Caco-2 (cell line): ENCODE data around the gene SKAP1. TPM values are rescaled to one million over a fixed set of nuclear protein-coding genes. Genes with fewer than 3 reads are reported as not detected.

Experiments used
- BruUV-seq: library from RNA; stranded (reverse); fragments of 400-500 nt; replicated peaks from 2 replicates; lab custom pipeline; 2021; lab: Mats Ljungman, UMichigan
- CTCF ChIA-PET: fragments of 300-600 bp; sonication (Branson Sonifier 250); formaldehyde crosslinking; loops from one replicate; lab custom pipeline; 2022; ENCODE audit warnings: antibody characterized with exemption; lab: Charles Lee
- POLR2A ChIA-PET: fragments of 300-600 bp; sonication (Branson Sonifier 250); formaldehyde crosslinking; loops from one replicate; lab custom pipeline; 2022; ENCODE audit warnings: antibody characterized with exemption; lab: Charles Lee
- DNase-seq, 2 experiments: peaks; one replicate each; pipeline versions ENCODE4 v3.0.0 to v3.0.0-alpha.2; 2020 to 2022
- H3K27me3 ChIP-seq: replicated peaks from 2 replicates; pipeline ENCODE4 v1.6.0; 2011; ENCODE audit warnings: low read length; ENCODE audit not compliant: control insufficient read depth, insufficient read depth
- H3K36me3 ChIP-seq: 2 replicates; pipeline ENCODE4 v1.5.1; 2011; ENCODE audit warnings: low read length; ENCODE audit not compliant: control insufficient read depth, insufficient read depth
- H3K4me1 ChIP-seq: fragments of 250-450 bp; sonication (Bioruptor Pico); 2 replicates; pipeline ENCODE4 v1.5.1; 2020; ENCODE audit warnings: mild to moderate bottlenecking
- H3K4me3 ChIP-seq: 2 replicates; pipeline ENCODE4 v1.5.1; 2011; ENCODE audit warnings: low read depth, mild to moderate bottlenecking, control low read depth, low read length
- H3K9me3 ChIP-seq: fragments of 250-450 bp; sonication (Bioruptor Pico); 2 replicates; pipeline ENCODE4 v1.5.1; 2020; ENCODE audit warnings: mild to moderate bottlenecking, moderate library complexity
- H3K27ac Mint-ChIP-seq: one replicate; pipeline ENCODE4 v1.8.0; 2022; ENCODE audit warnings: mixed read lengths; ENCODE audit not compliant: unreplicated experiment
- H3K27me3 Mint-ChIP-seq: one replicate; pipeline ENCODE4 v1.8.0; 2022; ENCODE audit warnings: mixed read lengths; ENCODE audit not compliant: insufficient read depth, unreplicated experiment
- H3K36me3 Mint-ChIP-seq: one replicate; pipeline ENCODE4 v1.8.0; 2022; ENCODE audit warnings: mild to moderate bottlenecking, mixed read lengths; ENCODE audit not compliant: insufficient read depth, unreplicated experiment
- H3K4me1 Mint-ChIP-seq: one replicate; pipeline ENCODE4 v1.8.0; 2022; ENCODE audit warnings: low read depth, mixed read lengths; ENCODE audit not compliant: unreplicated experiment
- H3K4me3 Mint-ChIP-seq: one replicate; pipeline ENCODE4 v1.8.0; 2022; ENCODE audit warnings: mild to moderate bottlenecking, moderate library complexity, mixed read lengths; ENCODE audit not compliant: unreplicated experiment
- H3K9me3 Mint-ChIP-seq: one replicate; pipeline ENCODE4 v1.8.0; 2022; ENCODE audit warnings: mixed read lengths; ENCODE audit not compliant: unreplicated experiment
- intact Hi-C: fragments of 100-400 bp; cut with micrococcal nuclease; formaldehyde crosslinking; loops from one replicate; pipeline ENCODE4 v1.10.0; 2022; ENCODE audit not compliant: unreplicated experiment
- total RNA-seq: library from RNA; stranded (reverse); gene quantifications from 2 replicates; pipeline ENCODE4 v1.2.3, GENCODE V29; 2022
- TF ChIP-seq, protein P1 (sequence below), 2 experiments: fragments of 200-600 bp in 1 of 2; IDR thresholded peaks; 1 replicate in 1 of 2; 2 replicates in 1 of 2; pipeline versions ENCODE4 v1.5.1 to v1.8.0; 2011 to 2022; ENCODE audit warnings: antibody characterized with exemption in 1 of 2, control low read depth in 1 of 2, inconsistent platforms in 1 of 2, low read depth in 1 of 2, low read length in 1 of 2, mild to moderate bottlenecking in 1 of 2, moderate library complexity in 1 of 2; ENCODE audit not compliant: insufficient read depth in 1 of 2, severe bottlenecking in 1 of 2, unreplicated experiment in 1 of 2

SKAP1 gene
- total RNA-seq, 1 experiment from 2014 or later = 0.70 TPM

GRCh38 chr17:48317732-48318131, 112.3 kb downstream of the SKAP1 start:
- no peaks in the 10 kb centered on the region for H3K36me3 Mint-ChIP-seq
- DNase-seq = no peak
- CTCF ChIA-PET = interaction anchor here (1.5 kb wide), 1 partner anchor 102 kb away, joined by 3 read pairs; no protein-coding TSS in a partner anchor
- H3K4me1 ChIP-seq = peaks cover 4% of the 10 kb centered on the region; the same call in 1 of the 2 replicates
- no peaks in the 10 kb centered on the region for H3K27me3 ChIP-seq
- peaks cover 17% of the 10 kb centered on the region for H3K27me3 Mint-ChIP-seq
- BruUV-seq = no TSS peak
- no peak overlapping the region for H3K4me3 Mint-ChIP-seq
- H3K9me3 ChIP-seq = no peaks in the 10 kb centered on the region
- no peak overlapping the region for H3K27ac Mint-ChIP-seq
- no peaks in the 10 kb centered on the region for H3K4me1 Mint-ChIP-seq
- no peaks in the 10 kb centered on the region for H3K36me3 ChIP-seq
- H3K9me3 Mint-ChIP-seq = no peaks in the 10 kb centered on the region
- no peak overlapping the region for H3K4me3 ChIP-seq
- TF ChIP-seq, protein P1, sequence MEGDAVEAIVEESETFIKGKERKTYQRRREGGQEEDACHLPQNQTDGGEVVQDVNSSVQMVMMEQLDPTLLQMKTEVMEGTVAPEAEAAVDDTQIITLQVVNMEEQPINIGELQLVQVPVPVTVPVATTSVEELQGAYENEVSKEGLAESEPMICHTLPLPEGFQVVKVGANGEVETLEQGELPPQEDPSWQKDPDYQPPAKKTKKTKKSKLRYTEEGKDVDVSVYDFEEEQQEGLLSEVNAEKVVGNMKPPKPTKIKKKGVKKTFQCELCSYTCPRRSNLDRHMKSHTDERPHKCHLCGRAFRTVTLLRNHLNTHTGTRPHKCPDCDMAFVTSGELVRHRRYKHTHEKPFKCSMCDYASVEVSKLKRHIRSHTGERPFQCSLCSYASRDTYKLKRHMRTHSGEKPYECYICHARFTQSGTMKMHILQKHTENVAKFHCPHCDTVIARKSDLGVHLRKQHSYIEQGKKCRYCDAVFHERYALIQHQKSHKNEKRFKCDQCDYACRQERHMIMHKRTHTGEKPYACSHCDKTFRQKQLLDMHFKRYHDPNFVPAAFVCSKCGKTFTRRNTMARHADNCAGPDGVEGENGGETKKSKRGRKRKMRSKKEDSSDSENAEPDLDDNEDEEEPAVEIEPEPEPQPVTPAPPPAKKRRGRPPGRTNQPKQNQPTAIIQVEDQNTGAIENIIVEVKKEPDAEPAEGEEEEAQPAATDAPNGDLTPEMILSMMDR (IDR thresholded peaks at IDR 0.05; ENCODE audit: insufficient read depth in 1 of 2, low read depth in 1 of 2, low read length in 1 of 2, severe bottlenecking in 1 of 2, unreplicated experiment in 1 of 2) = no peak
- intact Hi-C loops = no loop called here
- POLR2A ChIA-PET = no interaction called here

GRCh38 chr17:48314716-48315115, 115.3 kb downstream of the SKAP1 start:
- no peak for DNase-seq
- no peak overlapping the region for H3K27ac Mint-ChIP-seq
- Histone ChIP-seq H3K4me1 (peaks cover 9% of the 10 kb centered on the region; the same call in 1 of the 2 replicates), H3K4me3 (no peak overlapping the region), H3K9me3 (no peaks in the 10 kb centered on the region), H3K27me3 (no peaks in the 10 kb centered on the region), H3K36me3 (no peaks in the 10 kb centered on the region)
- peaks cover 9% of the 10 kb centered on the region for H3K4me1 Mint-ChIP-seq
- intact Hi-C loops = no loop called here
- H3K9me3 Mint-ChIP-seq = no peaks in the 10 kb centered on the region
- no peak overlapping the region for H3K4me3 Mint-ChIP-seq
- no peaks in the 10 kb centered on the region for H3K36me3 Mint-ChIP-seq
- POLR2A ChIA-PET = no interaction called here
- TF ChIP-seq, protein P1 (IDR thresholded peaks at IDR 0.05; ENCODE audit: insufficient read depth in 1 of 2, low read depth in 1 of 2, low read length in 1 of 2, severe bottlenecking in 1 of 2, unreplicated experiment in 1 of 2) = no peak
- peaks cover 21% of the 10 kb centered on the region for H3K27me3 Mint-ChIP-seq
- BruUV-seq = no TSS peak
- CTCF ChIA-PET = no interaction called here

DNA sequence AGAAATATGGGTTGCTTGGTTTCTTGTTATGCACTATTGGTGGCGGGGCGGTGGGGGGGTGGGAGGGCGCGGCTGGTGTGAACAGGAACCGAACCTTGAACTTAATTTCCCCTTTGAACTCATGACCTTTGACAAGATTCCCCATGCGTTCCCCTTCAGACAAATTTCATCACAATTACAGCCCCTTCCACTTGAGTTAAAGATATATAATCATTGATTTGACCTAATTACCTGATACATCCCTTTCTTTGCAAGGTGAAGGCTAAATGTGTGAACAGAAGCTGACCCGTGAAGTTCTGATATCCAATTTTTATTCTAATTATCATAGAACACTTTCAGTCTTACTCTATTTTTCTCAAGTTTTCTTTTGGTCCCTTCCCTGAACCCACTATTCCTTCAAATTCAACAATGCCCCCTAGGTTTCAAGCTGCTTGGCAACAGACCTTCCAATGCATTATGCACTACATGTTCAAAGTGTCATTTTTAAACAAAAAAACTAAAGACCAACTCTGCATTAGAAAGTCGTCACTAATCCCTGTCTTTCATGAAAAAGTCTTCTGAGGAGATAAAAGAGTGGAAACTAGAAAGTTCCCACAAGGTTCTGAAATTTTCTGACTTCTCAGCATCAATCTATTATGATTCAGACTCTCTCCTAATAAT, 116.8 kb downstream of the SKAP1 start:
- H3K9me3 Mint-ChIP-seq = no peaks in the 10 kb centered on the region

More for the DNA sequence above, 116.8 kb downstream of the SKAP1 start:
- Histone ChIP-seq H3K27me3 (no peaks in the 10 kb centered on the region), H3K36me3 (no peaks in the 10 kb centered on the region), H3K4me3 (no peak overlapping the region), H3K4me1 (peaks cover 15% of the 10 kb centered on the region), H3K9me3 (no peaks in the 10 kb centered on the region)
- Mint-ChIP-seq H3K27me3 (peaks cover 21% of the 10 kb centered on the region), H3K4me1 (peaks cover 9% of the 10 kb centered on the region), H3K27ac (no peak overlapping the region), H3K4me3 (no peak overlapping the region), H3K36me3 (no peaks in the 10 kb centered on the region)
- no peak for DNase-seq
- ChIA-PET POLR2A (no interaction called here), CTCF (no interaction called here)
- TF ChIP-seq, protein P1 (IDR thresholded peaks at IDR 0.05; ENCODE audit: insufficient read depth in 1 of 2, low read depth in 1 of 2, low read length in 1 of 2, severe bottlenecking in 1 of 2, unreplicated experiment in 1 of 2) = no peak
- no TSS peak for BruUV-seq
- intact Hi-C loops = no loop called here
